HG03342 (cell line): ENCODE measurements around the gene KCNMA1.

ENCODE experiments used
- ATAC-seq: cut with Tn5 transposase; IDR thresholded peaks from one replicate; pipeline ENCODE4 v1.9.1; 2021; ENCODE audit warnings: mild to moderate bottlenecking, moderate library complexity; ENCODE audit not compliant: unreplicated experiment

Gene KCNMA1

GRCh38 chr10:77563638-77564270, 73.9 kb downstream of the KCNMA1 start:
- no peak for ATAC-seq

GRCh38 chr10:77562742-77563141, 74.9 kb downstream of the KCNMA1 start:
- ATAC-seq = no peak

GRCh38 chr10:77561991-77562390, 75.6 kb downstream of the KCNMA1 start:
- no peak for ATAC-seq

- no peak for ATAC-seq
Observed at GRCh38 chr10:77560471-77560870, 77.1 kb downstream of the KCNMA1 start.

GRCh38 chr10:77560052-77560451, 77.6 kb downstream of the KCNMA1 start:
- ATAC-seq = no peak

- ATAC-seq = no peak
Observed at GRCh38 chr10:77556990-77557601, 80.5 kb downstream of the KCNMA1 start.

GRCh38 chr10:77555591-77556212, 81.9 kb downstream of the KCNMA1 start:
- ATAC-seq = no peak

- ATAC-seq = no peak
Observed at GRCh38 chr10:77554996-77555397, 82.6 kb downstream of the KCNMA1 start.

GRCh38 chr10:77553966-77554365, 83.6 kb downstream of the KCNMA1 start:
- no peak for ATAC-seq

GRCh38 chr10:77553311-77553710, 84.3 kb downstream of the KCNMA1 start:
- no peak for ATAC-seq

- ATAC-seq = no peak
Observed at GRCh38 chr10:77552252-77552651, 85.4 kb downstream of the KCNMA1 start.

- no peak for ATAC-seq
Observed at GRCh38 chr10:77550378-77550777, 87.2 kb downstream of the KCNMA1 start.

- no peak for ATAC-seq
Observed at GRCh38 chr10:77548671-77549070, 88.9 kb downstream of the KCNMA1 start.

GRCh38 chr10:77548157-77548556, 89.5 kb downstream of the KCNMA1 start:
- no peak for ATAC-seq

- no peak for ATAC-seq
Observed at GRCh38 chr10:77547307-77548050, 90.1 kb downstream of the KCNMA1 start.

GRCh38 chr10:77546042-77546441, 91.6 kb downstream of the KCNMA1 start:
- no peak for ATAC-seq

GRCh38 chr10:77545585-77545984, 92.0 kb downstream of the KCNMA1 start:
- ATAC-seq = no peak

- ATAC-seq = no peak
Observed at GRCh38 chr10:77544617-77545016, 93.0 kb downstream of the KCNMA1 start.

- ATAC-seq = no peak
Observed at GRCh38 chr10:77542710-77543259, 94.8 kb downstream of the KCNMA1 start.

- no peak for ATAC-seq
Observed at GRCh38 chr10:77541944-77542343, 95.7 kb downstream of the KCNMA1 start.

- no peak for ATAC-seq
Observed at GRCh38 chr10:77541247-77541646, 96.4 kb downstream of the KCNMA1 start.
